GM19239 (cell line): ENCODE data around the gene PTPRN2.
"Not testable (repeated sequence)": the region's sequence is repeated elsewhere in the genome, so short reads cannot be mapped to it uniquely, and the experiment has no call there.

Experiments used
- DNase-seq: peaks from one replicate; pipeline ENCODE4 v3.0.0; 2011; ENCODE audit warnings: low spot score; ENCODE audit not compliant: insufficient read length
- FAIRE-seq: peaks from 2 replicates; lab custom pipeline; 2011; peaks lifted over from hg19 to GRCh38; lab: Jason Lieb, UNC

PTPRN2 gene

DNA sequence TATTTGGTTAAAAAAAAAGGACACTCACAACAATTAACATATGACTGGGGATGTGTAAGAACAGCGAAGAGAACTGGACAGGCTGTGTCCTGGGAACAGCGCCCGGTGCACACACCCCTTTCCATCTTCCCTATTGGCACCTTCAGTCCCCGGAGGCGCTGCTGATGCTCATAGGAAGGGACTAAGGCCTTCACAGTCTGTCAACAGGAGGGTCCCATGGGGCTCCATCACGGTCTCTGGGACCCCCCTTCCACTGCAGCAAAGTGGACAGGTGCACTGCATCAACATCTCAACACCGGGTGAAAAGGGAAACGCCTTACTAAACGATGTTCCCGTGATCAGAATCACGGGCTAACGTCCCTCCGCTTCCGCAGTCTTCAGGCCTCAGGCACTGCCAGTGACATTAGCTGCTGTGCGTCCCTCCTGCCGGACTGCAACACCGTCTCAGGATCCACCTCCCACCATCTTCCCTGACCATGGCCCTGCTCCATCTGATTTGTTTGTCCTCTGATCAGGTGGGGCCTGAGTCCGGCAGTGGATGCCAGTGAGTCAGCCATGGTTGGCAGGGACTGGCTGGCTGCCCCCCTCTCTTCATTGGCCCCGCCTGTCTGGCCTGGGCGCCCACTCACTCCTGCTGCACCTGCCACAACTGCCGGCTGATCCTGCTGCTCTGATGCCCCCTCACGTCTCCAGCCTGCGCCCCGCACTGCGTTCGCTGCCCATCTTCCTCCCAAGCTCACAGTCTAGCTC is 636.1 kb downstream of the PTPRN2 start:
- DNase-seq (no peak), FAIRE-seq (no peak)

DNA sequence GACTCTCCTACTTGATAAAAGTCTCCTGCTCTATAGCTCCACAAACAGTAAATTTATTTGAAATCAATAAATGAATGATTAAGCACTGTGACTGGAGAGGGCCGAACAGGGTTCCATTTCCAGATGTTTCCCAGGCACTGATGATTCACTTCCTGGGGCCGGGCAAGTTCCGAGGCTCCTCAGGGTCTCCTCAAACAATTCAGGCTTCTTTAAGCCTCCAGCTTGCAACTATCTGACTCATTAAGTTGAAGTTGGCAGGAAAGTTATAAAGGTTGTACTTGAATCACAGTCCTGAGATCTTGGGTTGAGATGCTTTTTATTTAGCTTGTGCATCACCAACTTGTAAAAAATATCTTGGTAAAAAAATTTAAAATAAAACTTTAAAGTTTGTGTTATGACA is 637.9 kb downstream of the PTPRN2 start:
- no peak for FAIRE-seq
- no peak for DNase-seq

DNA sequence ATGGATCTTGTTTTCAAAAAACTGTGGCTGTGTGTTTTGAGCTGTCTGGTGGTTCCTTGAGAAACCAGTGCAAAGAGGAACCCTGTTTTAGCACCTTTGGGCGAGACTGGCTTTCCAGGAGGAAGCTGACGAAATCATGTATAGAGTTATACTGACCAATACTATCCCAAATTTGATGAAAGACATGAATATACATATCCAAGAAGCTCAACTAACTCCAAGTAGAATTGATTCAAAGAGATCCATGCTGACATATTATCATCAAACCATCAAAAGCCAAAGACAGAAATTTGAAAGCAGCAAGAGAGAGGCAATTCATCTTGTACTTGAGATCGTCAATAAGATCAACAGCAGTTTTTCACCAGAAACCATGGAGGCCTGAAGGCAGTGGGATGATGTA is 640.1 kb downstream of the PTPRN2 start:
- no peak for FAIRE-seq
- no peak for DNase-seq

DNA sequence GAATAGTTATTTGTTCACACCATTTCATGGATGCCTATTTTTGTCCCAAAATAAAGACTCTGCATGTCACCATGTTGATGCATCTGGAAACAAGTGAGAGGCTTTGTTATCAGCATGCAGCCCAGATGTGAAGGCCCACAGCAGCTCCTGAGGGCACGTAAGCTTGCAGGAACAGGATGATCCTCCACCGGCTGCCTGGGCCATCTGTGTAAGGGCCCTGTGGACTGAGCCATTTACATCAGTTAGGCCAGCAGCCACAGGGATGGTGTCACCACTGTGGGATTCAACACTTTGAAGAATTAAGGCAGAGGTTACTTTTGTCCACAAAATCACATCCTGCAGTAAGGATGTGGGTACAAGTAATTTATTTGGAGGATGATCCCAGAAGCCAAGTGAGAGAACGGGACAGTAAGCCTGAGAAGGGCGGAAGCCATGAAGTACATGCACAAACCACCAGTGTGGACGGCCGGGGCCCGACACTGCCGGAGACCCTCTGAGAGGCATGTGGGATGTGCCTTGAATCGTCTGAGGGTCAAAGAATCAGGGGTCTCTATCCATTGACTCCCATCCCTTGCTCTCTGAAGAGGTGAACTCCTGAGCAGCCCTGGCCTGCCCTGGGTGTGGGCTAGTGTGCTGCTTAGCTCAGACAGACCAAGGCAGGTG is 641.1 kb downstream of the PTPRN2 start:
- no peak for DNase-seq
- no peak for FAIRE-seq

DNA sequence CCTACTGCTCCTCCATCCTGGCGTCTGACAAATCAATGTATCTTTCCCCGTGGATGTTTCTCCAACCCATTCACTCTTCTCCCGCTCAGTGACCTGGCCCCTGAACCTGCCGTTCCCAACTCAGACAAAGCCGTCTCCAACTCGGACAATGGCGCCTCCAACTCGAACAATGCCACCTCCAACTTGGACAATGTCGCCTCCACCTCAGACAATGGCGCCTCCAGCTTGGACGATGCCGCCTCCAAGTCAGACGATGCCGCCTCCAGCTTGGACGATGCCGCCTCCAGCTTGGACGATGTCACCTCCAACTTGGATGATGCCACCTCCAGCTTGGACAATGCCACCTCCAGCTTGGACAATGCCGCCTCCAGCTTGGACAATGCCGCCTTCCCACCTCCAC is 642.2 kb downstream of the PTPRN2 start:
- DNase-seq (no peak), FAIRE-seq (no peak)

DNA sequence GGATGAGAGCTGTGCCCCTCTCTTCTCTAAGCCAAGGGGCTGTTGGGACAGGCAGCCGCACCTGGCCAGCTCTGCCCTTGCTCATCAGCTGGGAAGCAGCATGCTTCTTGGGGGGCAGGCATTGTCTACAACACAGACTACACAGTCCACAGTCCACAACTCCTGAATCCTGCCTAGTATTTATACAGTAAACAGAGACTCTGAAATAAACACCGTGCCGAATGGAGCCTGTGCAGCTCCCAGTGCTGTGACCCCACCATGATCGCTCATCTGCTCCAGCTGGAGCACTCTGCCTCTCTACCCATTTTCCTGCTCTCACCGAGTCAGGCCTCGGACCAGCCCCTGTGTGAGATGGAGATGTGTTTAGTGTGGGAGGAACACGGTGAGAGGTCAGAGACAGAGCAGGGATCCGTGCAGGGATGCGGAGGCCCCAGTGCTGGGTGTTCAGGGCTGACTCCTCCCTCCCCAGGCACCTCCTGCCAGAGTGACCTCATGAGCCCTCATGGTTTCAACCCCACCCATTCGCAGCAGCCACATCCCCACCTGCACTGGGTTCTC is 642.8 kb downstream of the PTPRN2 start:
- FAIRE-seq (no peak), DNase-seq (no peak)

DNA sequence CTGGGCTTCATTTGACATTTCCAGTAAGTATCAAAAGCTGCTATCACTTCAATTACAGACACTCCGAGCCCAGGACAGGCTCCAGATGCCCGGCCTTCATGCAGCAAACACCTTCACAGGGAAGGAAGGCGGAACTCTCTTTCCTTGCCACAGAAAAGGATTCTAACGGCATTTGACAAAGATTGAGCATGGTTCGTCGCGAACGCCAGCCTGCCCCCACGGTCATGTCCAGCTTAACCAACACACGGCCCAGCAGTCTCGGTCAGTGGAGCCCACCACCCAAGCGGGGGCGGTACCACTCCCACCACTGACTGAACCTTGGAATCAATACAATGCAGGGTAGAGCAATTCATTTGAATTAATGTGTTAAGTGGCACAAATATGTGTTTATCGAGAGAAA is 643.6 kb downstream of the PTPRN2 start:
- DNase-seq (no peak), FAIRE-seq (no peak)

DNA sequence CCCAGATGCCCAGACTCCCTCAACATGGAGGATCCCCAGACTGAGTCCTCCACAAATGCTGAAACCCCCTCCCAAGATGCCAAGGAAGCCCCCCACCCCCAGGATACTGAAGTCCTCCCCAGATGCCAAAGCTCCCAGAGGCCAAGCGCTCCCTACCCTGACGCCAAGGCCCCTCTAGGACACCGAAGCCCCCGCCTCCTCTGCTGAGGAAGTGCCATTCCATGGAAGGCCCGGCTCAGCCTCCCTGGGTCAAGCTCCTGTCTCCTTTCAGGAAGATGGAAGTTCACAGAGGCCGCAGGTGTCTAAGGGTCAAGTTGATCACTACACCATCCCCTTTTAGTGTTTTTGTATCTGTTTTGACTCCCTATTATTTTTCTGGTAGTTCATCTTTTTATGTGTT is 644.1 kb downstream of the PTPRN2 start:
- no peak for FAIRE-seq
- no peak for DNase-seq

DNA sequence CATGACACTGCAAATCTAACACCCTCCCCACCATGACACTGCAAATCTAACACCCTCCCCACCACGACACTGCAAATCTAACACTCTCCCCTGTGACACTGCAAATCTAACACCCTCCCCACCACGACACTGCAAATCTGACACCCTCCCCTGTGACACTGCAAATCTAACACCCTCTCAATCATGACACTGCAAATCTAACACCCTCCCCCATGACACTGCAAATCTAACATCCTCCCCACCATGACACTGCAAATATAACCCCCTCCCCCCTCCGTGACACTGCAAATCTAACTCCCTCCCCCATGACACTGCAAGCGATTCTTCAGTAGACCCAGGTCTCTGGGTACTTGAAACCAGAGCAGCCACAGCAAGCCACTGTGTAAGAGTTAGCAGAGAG is 646.4 kb downstream of the PTPRN2 start:
- FAIRE-seq, result no peak

DNA sequence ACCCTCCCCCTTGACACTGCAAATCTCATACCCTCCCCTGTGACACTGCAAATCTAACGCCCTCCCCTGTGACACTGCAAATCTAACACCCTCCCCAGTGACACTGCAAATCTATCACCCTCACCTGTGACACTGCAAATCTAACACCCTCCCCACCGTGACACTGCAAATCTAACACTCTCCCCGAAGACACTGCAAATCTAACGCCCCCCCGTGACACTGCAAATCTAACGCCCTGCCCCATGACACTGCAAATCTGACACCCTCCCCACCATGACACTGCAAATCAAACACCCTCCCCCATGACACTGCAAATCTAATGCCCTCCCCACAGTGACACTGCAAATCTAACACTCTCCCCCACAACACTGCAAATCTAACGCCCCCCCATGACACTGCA is 647.1 kb downstream of the PTPRN2 start:
- no peak for DNase-seq
- no peak for FAIRE-seq

More for the DNA sequence above, 646.4 kb downstream of the PTPRN2 start:
- no peak for DNase-seq

DNA sequence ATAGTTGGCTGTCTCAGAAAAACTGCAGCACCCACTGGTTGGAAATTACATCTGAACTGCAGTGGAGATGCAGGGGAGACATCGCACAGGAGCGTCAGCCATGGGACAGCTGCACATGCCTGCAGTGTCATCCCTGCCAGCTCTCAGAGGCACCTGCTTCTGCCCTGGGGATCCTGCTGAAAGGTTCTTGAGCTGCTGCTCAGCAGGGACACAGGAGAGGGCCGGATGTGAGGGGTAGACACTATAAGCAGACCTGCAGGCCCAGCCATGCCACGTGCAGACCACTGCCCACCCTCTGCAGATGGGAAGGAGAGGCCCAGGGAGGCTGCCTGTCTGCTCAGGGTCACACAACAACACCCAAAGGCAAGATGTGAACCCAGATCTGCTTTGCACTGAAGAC is 649.4 kb downstream of the PTPRN2 start:
- DNase-seq, result no peak
- FAIRE-seq, result no peak

DNA sequence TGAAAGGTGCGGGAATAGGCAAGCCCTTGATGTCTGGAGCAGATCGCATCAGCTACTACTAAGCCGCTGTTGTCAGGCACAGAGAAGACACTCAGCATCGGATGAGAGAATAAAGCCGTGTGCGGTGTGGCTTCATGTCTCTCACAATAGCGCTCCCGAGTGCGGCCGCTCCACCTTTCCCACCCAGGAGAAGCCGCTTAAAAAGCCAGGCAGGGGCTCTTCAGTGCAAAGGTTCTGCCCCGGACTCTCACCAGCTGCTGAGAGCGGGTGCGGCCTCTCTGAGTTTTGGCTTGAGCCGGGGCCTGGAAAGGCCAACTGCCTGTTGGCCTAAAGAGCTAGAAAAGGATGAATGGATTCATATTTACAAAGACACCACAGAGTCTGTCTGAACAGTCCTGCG is 650.2 kb downstream of the PTPRN2 start:
- FAIRE-seq (no peak), DNase-seq (no peak)

DNA sequence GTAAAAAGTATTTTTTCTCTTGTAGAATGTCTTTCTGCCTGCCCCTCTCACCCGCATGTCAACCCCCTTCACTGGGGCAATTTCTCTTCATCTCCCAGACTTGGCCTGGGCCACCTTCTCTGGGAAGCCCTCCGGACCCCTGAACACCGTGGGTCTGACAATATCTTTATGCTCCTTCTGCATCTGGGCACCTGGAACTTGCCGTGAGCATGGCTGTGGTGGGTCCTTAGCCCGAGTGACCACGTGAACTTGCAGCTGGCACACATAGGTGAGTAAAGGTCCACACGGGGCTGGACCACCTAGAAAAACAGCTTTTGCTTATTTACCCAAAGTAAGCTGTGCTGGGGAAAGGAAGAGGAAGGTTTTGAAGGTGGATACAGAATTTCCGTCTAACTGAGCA is 650.6 kb downstream of the PTPRN2 start:
- DNase-seq (no peak), FAIRE-seq (no peak)

DNA sequence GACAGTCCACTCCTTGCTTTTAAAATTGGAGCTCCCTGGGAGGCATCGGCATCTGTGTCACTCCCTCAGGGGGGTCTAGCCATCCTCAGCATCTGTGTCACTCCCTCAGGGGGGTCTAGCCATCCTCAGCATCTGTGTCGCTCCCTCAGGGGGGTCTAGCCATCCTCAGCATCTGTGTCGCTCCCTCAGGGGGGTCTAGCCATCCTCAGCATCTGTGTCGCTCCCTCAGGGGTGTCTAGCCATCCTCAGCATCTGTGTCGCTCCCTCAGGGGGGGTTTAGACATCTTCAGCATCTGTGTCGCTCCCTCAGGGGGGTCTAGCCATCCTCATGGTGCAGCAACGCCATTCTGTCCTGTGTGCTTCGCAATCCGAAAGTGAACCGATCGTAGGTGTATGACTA is 651.9 kb downstream of the PTPRN2 start:
- not testable (repeated sequence) for DNase-seq, FAIRE-seq

DNA sequence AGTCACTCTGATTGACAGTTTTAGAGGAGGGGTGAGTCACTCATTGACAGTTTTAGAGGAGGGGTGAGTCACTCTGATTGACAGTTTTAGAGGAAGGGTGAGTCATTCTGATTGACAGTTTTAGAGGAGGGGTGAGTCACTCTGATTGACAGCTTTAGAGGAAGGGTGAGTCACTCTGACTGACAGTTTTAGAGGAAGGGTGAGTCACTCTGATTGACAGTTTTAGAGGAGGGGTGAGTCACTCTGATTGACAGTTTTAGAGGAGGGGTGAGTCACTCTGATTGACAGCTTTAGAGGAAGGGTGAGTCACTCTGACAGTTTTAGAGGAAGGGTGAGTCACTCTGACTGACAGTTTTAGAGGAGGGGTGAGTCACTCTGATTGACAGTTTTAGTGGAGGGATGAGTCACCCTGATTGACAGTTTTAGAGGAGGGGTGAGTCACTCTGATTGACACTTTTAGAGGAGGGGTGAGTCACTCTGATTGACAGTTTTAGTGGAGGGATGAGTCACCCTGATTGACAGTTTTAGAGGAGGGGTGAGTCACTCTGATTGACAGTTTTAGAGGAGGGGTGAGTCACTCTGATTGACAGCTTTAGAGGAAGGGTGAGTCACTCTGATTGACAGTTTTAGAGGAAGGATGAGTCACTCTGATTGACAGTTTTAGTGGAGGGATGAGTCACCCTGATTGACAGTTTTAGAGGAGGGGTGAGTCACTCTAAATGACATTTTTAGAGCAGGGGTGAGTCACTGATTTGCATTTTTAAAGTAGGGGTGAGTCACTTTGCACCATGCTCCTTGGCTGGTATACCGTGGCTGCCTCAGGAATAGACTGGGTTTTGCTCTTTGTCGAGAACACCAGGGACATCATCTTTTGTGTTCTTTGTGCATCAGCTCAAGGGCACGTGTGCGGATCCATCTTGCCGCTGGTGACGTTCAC is 654.1 kb downstream of the PTPRN2 start:
- FAIRE-seq, DNase-seq: not testable (repeated sequence)

DNA sequence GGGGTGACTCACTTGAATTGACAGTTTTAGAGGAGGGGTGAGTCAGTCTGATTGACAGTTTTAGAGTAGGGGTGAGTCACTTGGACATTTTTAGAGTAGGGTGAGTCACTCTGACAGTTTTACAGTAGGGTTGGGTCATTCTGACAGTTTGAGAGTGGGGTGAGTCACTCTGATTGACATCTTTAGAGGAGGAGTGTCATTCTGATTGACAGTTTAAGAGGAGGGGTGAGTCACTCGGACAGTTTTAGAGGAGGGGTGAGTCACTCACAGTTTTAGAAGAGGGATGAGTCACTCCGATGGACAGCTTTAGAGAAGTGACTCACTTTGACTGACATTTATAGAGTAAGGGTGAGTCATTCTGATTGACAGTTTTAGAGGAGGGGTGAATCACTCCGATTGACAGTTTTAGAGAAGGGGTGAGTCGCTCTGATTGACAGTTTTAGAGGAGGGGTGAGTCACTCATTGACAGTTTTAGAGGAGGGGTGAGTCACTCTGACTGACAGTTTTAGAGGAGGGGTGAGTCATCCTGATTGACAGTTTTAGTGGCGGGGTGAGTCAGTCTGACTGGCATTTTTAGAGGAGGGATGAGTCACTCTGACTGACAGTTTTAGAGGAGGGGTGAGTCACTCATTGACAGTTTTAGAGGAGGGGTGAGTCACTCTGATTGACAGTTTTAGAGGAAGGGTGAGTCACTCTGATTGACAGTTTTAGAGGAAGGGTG is 655.0 kb downstream of the PTPRN2 start:
- no peak for DNase-seq
- no peak for FAIRE-seq

DNA sequence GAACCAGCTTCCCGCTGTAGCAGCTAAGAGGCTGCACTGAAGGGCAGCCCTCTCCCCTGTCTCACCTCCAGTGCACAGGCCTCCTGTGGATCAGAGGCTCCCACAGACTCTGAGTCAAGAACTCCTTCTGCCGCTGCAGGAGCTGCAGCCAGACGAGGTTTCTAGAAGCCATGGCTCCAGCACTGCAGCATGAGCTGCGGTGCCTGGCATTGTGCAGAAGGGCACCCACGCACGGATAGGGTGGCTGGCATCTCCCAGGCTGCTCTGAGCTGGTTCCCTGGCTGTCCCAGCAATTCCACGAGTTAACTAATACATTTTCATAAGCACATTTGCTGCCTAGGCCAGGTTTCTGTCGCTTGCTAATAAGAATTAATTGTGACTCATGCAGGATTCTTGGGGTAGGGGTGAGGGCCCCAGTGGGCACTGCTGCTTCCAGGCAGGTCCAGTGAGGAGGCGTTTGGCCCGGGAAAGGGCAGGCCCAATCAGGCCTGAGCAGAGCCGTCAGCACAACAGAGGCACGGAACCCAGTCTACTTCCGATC is 656.6 kb downstream of the PTPRN2 start:
- FAIRE-seq, result no peak
- no peak for DNase-seq

DNA sequence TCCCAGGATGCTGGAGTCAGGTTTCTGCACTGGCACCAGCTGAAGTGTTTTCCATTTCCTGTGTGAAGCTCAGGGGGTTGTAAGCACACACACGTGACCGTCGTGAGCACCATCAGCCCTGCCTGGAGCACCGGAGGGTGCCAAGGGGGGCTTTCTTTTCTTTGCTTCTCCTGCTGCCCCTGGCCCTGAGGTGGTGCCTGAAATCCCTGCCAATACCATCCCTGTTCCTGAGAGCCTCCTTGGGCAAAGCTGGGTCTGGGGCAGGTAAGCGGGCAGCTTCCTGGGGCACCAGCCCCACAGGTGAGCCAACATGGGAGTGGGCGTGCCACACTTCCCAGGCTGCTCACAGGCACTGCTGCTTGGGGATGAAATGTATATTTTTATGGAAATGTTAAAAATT is 657.2 kb downstream of the PTPRN2 start:
- FAIRE-seq (no peak), DNase-seq (no peak)

DNA sequence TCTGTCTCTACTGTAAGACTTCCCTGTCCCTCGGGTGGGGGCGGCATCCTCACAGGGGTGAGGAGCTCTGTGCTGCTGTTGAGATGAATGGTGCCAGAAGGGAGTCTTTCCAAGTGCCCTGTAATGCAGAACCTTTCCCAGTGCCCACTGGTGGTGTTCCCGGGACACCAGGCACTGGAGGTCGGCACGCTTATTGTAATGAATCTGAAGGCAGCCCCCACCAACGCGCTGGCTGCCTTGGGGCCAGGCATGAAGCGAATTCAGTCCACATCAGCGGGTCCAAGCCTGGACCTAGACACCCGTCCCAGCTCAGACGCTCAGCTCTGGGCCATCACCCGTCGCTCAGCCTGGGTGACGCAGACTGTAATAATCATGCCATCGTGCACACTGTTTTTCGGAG is 658.0 kb downstream of the PTPRN2 start:
- FAIRE-seq, result no peak
- no peak for DNase-seq
